ENCODE results near the gene TRIM41.

GRCh38 chr5:181197326-181197951, 25.6 kb upstream of the TRIM41 start:
- TF ChIP-seq POLR2AphosphoS5 (IDR thresholded peaks at IDR 0.05; ENCODE audit: low read depth, low read length) (no peak), NRF1 (IDR thresholded peaks at IDR 0.05; ENCODE audit: low read depth, low read length) (no peak), CTCF (IDR thresholded peaks at IDR 0.05) (no peak), YY1 (IDR thresholded peaks at IDR 0.05; ENCODE audit: low read depth) (no peak), RXRA (IDR thresholded peaks at IDR 0.05; ENCODE audit: borderline replicate concordance, low read depth) (no peak), REST (IDR thresholded peaks at IDR 0.05; ENCODE audit: low read depth, low read length) (no peak), IRF3 (IDR thresholded peaks at IDR 0.05; ENCODE audit: low read depth, low read length) (no peak), RCOR1 (IDR thresholded peaks at IDR 0.05; ENCODE audit: low read length) (no peak), EZH2phosphoT487 (IDR thresholded peaks at IDR 0.05; ENCODE audit: borderline replicate concordance, low read depth) (no peak), EP300 (IDR thresholded peaks at IDR 0.05; ENCODE audit: borderline replicate concordance in 1 of 2, low read depth in 1 of 2, low read length in 1 of 2) (no peak)
- TF ChIP-seq, protein P1, sequence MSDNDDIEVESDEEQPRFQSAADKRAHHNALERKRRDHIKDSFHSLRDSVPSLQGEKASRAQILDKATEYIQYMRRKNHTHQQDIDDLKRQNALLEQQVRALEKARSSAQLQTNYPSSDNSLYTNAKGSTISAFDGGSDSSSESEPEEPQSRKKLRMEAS (IDR thresholded peaks at IDR 0.05; ENCODE audit: low read depth), result no peak
